Esophagus squamous epithelium (tissue), 4 donors: Measurements from ENCODE around the gene KLHL42.

Experiments used
- CTCF ChIP-seq, 6 experiments: fragments of 450-650 bp in 4 of 6; fragments of 200-600 bp in 2 of 6; sonication (generic) in 2 of 6; IDR thresholded peaks; one replicate each; pipeline ENCODE4 v1.5.1; 2016 to 2019; ENCODE audit warnings: antibody characterized with exemption in 6 of 6, mild to moderate bottlenecking in 4 of 6, moderate library complexity in 4 of 6
- POLR2A ChIP-seq, 4 donors: fragments of 450-650 bp; IDR thresholded peaks; one replicate each; pipeline ENCODE4 v1.6.1; 2017; ENCODE audit warnings: antibody characterized with exemption in 4 of 4, mild to moderate bottlenecking in 4 of 4, moderate library complexity in 3 of 4

GRCh38 chr12:27772328-27773049 is 7.5 kb upstream of the KLHL42 start:
- TF ChIP-seq CTCF (IDR thresholded peaks at IDR 0.05) (no peak), POLR2A (IDR thresholded peaks at IDR 0.05) (no peak)
